K562 (cell line): ENCODE results near the gene EIF4EBP2. TPM values are rescaled to one million over a fixed set of nuclear protein-coding genes. Genes with fewer than 3 reads are reported as not detected.

ENCODE experiments used
- BRCA1 ChIP-seq, 2 experiments: fragments of 450-650 bp in 1 of 2; sonication (generic) in 1 of 2; formaldehyde crosslinking in 1 of 2; IDR thresholded peaks; 2 replicates each; pipeline versions ENCODE4 v1.5.0 to v1.6.1; 2017 to 2020; ENCODE audit warnings: mild to moderate bottlenecking in 1 of 2, missing genetic modification reagents in 1 of 2
- ESRRB ChIP-seq: fragments of 250-450 bp; sonication (Bioruptor Pico); IDR thresholded peaks from 2 replicates; pipeline ENCODE4 v1.5.0; 2020; ENCODE audit warnings: mild to moderate bottlenecking, moderate library complexity, borderline replicate concordance
- FOS ChIP-seq: IDR thresholded peaks from 3 replicates; pipeline ENCODE4 v1.6.1; 2011; ENCODE audit not compliant: insufficient read length; ENCODE audit errors: extremely low read depth
- HDGF ChIP-seq: fragments of 450-650 bp; IDR thresholded peaks from 2 replicates; pipeline ENCODE4 v1.6.1; 2016
- HSF4 ChIP-seq: fragments of 250-450 bp; sonication (Bioruptor Pico); IDR thresholded peaks from 2 replicates; pipeline ENCODE4 v2.1.2; 2022; ENCODE audit warnings: mild to moderate bottlenecking, moderate library complexity, borderline replicate concordance
- IRF9 ChIP-seq: fragments of 450-650 bp; IDR thresholded peaks from 2 replicates; pipeline ENCODE4 v1.6.1; 2016; ENCODE audit warnings: missing biosample characterization, missing genetic modification characterization
- JUND ChIP-seq, 2 experiments: IDR thresholded peaks; 2 replicates in 1 of 2; 3 replicates in 1 of 2; pipeline ENCODE4 v1.6.1; 2011; ENCODE audit warnings: borderline replicate concordance in 2 of 2, low read depth in 2 of 2, low read length in 2 of 2, improper control_type of control experiment in 1 of 2, missing biosample characterization in 1 of 2, missing genetic modification characterization in 1 of 2, missing genetic modification reagents in 1 of 2
- KDM1A ChIP-seq, 2 experiments: fragments of 450-650 bp; IDR thresholded peaks; 2 replicates each; pipeline ENCODE4 v1.6.1; 2016; ENCODE audit warnings: mild to moderate bottlenecking in 2 of 2
- KDM2B ChIP-seq: fragments of 250-450 bp; sonication (Bioruptor Pico); IDR thresholded peaks from 2 replicates; pipeline ENCODE4 v1.8.0; 2021; ENCODE audit warnings: mild to moderate bottlenecking, moderate library complexity
- MCM7 ChIP-seq, 2 experiments: fragments of 450-650 bp; IDR thresholded peaks; 2 replicates each; pipeline ENCODE4 v1.6.1; 2016 to 2018
- NFE2 ChIP-seq: IDR thresholded peaks from 2 replicates; pipeline ENCODE4 v1.6.1; 2014; ENCODE audit warnings: antibody characterized with exemption, low read depth
- NR4A1 ChIP-seq, 2 experiments: fragments of 250-450 bp in 1 of 2; fragments of 450-650 bp in 1 of 2; sonication (Bioruptor Pico) in 1 of 2; IDR thresholded peaks; 2 replicates each; pipeline versions ENCODE4 v1.4.0 to v1.6.1; 2016 to 2020; ENCODE audit warnings: mild to moderate bottlenecking in 2 of 2, missing compliant biosample characterization in 1 of 2, missing genetic modification characterization in 1 of 2, moderate library complexity in 1 of 2
- OTX1 ChIP-seq: fragments of 450-650 bp; formaldehyde crosslinking; IDR thresholded peaks from 2 replicates; pipeline ENCODE4 v1.4.0; 2022; ENCODE audit warnings: mild to moderate bottlenecking
- PML ChIP-seq: IDR thresholded peaks from 2 replicates; pipeline ENCODE4 v1.6.1; 2012; ENCODE audit warnings: low read length, inconsistent platforms
- POLR2A ChIP-seq: fragments of 450-650 bp; conservative IDR thresholded peaks from 2 replicates; pipeline ENCODE4 v1.6.1; 2016
- POLR2B ChIP-seq: fragments of 450-650 bp; IDR thresholded peaks from 2 replicates; pipeline ENCODE4 v1.6.1; 2018; ENCODE audit warnings: low read depth; ENCODE audit not compliant: partially characterized antibody
- POLR2G ChIP-seq: fragments of 200-400 bp; formaldehyde crosslinking; IDR thresholded peaks from 2 replicates; pipeline ENCODE4 v1.6.1; 2017; ENCODE audit warnings: low read depth, mild to moderate bottlenecking, antibody characterized with exemption, low read length, moderate library complexity
- RFX1 ChIP-seq: fragments of 450-650 bp; IDR thresholded peaks from 2 replicates; pipeline ENCODE4 v1.6.1; 2016; ENCODE audit warnings: mild to moderate bottlenecking, moderate library complexity
- SMARCA5 ChIP-seq: fragments of 450-650 bp; IDR thresholded peaks from 2 replicates; pipeline ENCODE4 v1.6.1; 2016
- SMARCE1 ChIP-seq: fragments of 450-650 bp; IDR thresholded peaks from 2 replicates; pipeline ENCODE4 v1.7.1; 2016; ENCODE audit warnings: mild to moderate bottlenecking
- SPI1 ChIP-seq: IDR thresholded peaks from 2 replicates; pipeline ENCODE4 v1.6.1; 2011; ENCODE audit warnings: low read depth, low read length, control low read depth, borderline replicate concordance
- ZNF165 ChIP-seq: fragments of 250-450 bp; sonication (Bioruptor Pico); IDR thresholded peaks from 2 replicates; pipeline ENCODE4 v1.4.0; 2020; ENCODE audit warnings: borderline replicate concordance
- polyA plus RNA-seq, 8 experiments: library from polyadenylated mRNA; depleted of rRNA in 4 of 8; stranded (reverse) in 5 of 8; unstranded in 3 of 8; fragments of >200 nt; fragmentation: Nextera tagmentation in 2 of 8; fragmentation: Illumina TruSeq in 1 of 8; extraction: Ambion mirVana in 2 of 8; extraction: Trizol in 1 of 8; gene quantifications; 2 replicates each; pipeline versions ENCODE4 v1.2.1 to v1.2.3, GENCODE V29; 2011 to 2014; ENCODE audit warnings: inconsistent platforms in 1 of 8, missing spikeins in 1 of 8
- total RNA-seq, 7 experiments: library from RNA; depleted of rRNA in 6 of 7; stranded (reverse); fragments of >200 nt in 6 of 7; fragmentation: Illumina TruSeq in 2 of 7; extraction: Trizol in 2 of 7; gene quantifications; 2 replicates each; pipeline versions ENCODE4 v1.2.1 to v1.2.3, GENCODE V29; 2011 to 2021; ENCODE audit warnings: low replicate concordance in 1 of 7
- TF ChIP-seq, protein P1 (sequence below), 2 experiments: fragments of 450-650 bp in 1 of 2; sonication (generic) in 1 of 2; formaldehyde crosslinking in 1 of 2; IDR thresholded peaks in 1 of 2; conservative IDR thresholded peaks in 1 of 2; 2 replicates each; pipeline versions ENCODE4 v1.6.1 to v1.8.1; 2016 to 2023; ENCODE audit warnings: mild to moderate bottlenecking in 2 of 2, moderate library complexity in 2 of 2, inconsistent platforms in 1 of 2, missing genetic modification reagents in 1 of 2
- TF ChIP-seq, protein P2 (sequence below), 2 experiments: fragments of 200-800 bp in 1 of 2; sonication (Bioruptor generic) in 1 of 2; sonication (generic) in 1 of 2; formaldehyde crosslinking in 1 of 2; IDR thresholded peaks in 1 of 2; conservative IDR thresholded peaks in 1 of 2; 2 replicates each; pipeline versions ENCODE4 v1.5.0 to v1.6.1; 2016 to 2020; ENCODE audit warnings: missing compliant biosample characterization in 1 of 2, missing genetic modification characterization in 1 of 2, missing genetic modification reagents in 1 of 2
- TF ChIP-seq, protein P3 (sequence below): fragments of 450-650 bp; formaldehyde crosslinking; conservative IDR thresholded peaks from 2 replicates; pipeline ENCODE4 v1.4.0; 2022; ENCODE audit warnings: mild to moderate bottlenecking, missing genetic modification characterization

The EIF4EBP2 gene
- total and polyA plus RNA-seq, 9 of the 15 experiments (the other 6 are each of a cell fraction or from before 2014, with no cell fraction given) = 16.1 to 67.5 (median 38.3) TPM

GRCh38 chr10:70378122-70378521, 25.8 kb upstream of the EIF4EBP2 start (continued):
- TF ChIP-seq, protein P1, sequence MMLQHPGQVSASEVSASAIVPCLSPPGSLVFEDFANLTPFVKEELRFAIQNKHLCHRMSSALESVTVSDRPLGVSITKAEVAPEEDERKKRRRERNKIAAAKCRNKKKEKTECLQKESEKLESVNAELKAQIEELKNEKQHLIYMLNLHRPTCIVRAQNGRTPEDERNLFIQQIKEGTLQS (IDR thresholded peaks at IDR 0.05) = peak; percentile 65
- TF ChIP-seq, protein P1 (CRISPR knock-in tag; conservative IDR thresholded peaks at IDR 0.05) = no peak
- TF ChIP-seq KDM1A (IDR thresholded peaks at IDR 0.05) (peak in 1 of 2 experiments; percentile 5; a peak in 2 of 4 replicates), POLR2A (no peak), ESRRB (CRISPR knock-in tag) (no peak), FOS (no peak), RFX1 (no peak), SMARCA5 (no peak), MCM7 (IDR thresholded peaks at IDR 0.05) (no peak), BRCA1 (IDR thresholded peaks at IDR 0.05) (no peak), BRCA1 (CRISPR knock-in tag; IDR thresholded peaks at IDR 0.05) (no peak), SMARCE1 (peak; percentile 38; the same call in 1 of the 2 replicates), OTX1 (CRISPR knock-in tag) (no peak), POLR2G (no peak), JUND (IDR thresholded peaks at IDR 0.05; ENCODE audit: borderline replicate concordance, low read depth, low read length) (peak; percentile 47; the same call in 1 of the 2 replicates), JUND (tag; IDR thresholded peaks at IDR 0.05; ENCODE audit: borderline replicate concordance, low read depth, low read length) (peak; percentile 60; the same call in 1 of the 3 replicates), HSF4 (CRISPR knock-in tag) (no peak), PML (no peak), SPI1 (no peak), HDGF (no peak), KDM2B (CRISPR knock-in tag) (no peak), NFE2 (peak; percentile 45; the same call in 1 of the 2 replicates), ZNF165 (CRISPR knock-in tag) (no peak), POLR2B (no peak), IRF9 (no peak), NR4A1 (CRISPR knock-in tag; IDR thresholded peaks at IDR 0.05) (no peak), NR4A1 (tag; IDR thresholded peaks at IDR 0.05) (no peak)
- TF ChIP-seq, protein P2, sequence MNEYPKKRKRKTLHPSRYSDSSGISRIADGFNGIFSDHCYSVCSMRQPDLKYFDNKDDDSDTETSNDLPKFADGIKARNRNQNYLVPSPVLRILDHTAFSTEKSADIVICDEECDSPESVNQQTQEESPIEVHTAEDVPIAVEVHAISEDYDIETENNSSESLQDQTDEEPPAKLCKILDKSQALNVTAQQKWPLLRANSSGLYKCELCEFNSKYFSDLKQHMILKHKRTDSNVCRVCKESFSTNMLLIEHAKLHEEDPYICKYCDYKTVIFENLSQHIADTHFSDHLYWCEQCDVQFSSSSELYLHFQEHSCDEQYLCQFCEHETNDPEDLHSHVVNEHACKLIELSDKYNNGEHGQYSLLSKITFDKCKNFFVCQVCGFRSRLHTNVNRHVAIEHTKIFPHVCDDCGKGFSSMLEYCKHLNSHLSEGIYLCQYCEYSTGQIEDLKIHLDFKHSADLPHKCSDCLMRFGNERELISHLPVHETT (CRISPR knock-in tag; conservative IDR thresholded peaks at IDR 0.05 in 1 of 2, IDR thresholded peaks at IDR 0.05 in 1 of 2) = no peak
- TF ChIP-seq, protein P3, sequence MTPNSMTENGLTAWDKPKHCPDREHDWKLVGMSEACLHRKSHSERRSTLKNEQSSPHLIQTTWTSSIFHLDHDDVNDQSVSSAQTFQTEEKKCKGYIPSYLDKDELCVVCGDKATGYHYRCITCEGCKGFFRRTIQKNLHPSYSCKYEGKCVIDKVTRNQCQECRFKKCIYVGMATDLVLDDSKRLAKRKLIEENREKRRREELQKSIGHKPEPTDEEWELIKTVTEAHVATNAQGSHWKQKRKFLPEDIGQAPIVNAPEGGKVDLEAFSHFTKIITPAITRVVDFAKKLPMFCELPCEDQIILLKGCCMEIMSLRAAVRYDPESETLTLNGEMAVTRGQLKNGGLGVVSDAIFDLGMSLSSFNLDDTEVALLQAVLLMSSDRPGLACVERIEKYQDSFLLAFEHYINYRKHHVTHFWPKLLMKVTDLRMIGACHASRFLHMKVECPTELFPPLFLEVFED (CRISPR knock-in tag) = no peak
